Measurements from ENCODE around the gene ZNF536. TPM values are rescaled to one million over a fixed set of nuclear protein-coding genes. Genes with fewer than 3 reads are reported as not detected.

ZNF536 gene
- total and polyA plus RNA-seq, 12 donors: 2.3 to 10.8 (median 6.4) TPM

DNA sequence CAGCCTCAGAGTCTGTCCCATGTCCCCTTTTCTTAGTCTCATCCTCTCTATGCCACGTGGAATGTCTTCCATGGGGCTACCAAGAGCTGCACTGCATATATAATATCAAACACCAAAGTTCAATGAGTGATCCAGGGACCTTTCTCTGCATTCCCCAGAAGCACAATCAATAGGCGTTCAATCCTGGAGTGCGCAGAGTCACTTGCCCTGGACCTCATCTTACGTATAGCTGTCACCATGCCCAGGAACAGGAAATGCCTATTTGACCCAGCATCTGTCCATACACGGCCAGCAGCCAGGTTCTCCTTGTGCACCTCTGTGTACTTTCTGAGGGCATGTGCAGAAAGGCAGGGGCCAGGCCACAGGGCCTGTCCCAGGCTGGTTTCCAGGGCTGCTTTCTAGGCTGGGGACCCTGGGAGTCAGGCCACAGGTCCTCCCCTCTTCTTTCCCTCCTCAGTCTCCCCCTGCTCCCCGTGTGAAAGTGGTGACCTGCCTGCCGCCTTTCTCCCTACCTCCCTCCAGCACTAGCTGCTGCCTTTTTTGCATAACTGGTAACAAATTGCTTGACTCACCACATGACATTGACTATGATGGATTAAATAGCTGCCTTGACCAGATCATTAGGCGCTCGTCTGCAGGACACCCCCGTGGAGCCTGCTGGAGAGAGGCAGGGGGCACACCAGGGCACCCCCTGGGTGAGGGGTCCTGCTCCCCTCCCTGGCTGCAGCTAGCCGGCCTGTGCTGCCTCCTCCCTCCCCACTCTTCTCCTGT, 222.0 kb downstream of the ZNF536 start:
- intact Hi-C loops (cut with DNase I): no loop called here
- Histone ChIP-seq H3K4me1 (replicated peaks in 1 of 2) (no peaks in the 10 kb centered on the region), H3K36me3 (replicated peaks in 1 of 2) (no peaks in the 10 kb centered on the region), H3K27ac (no peak overlapping the region), H3K27me3 (no peaks in the 10 kb centered on the region), H3K9me3 (replicated peaks in 1 of 3) (no peaks in the 10 kb centered on the region), H3K4me3 (no peak overlapping the region)
- WGBS, 4 donors: 54 to 65% (median 59%) methylated on average over 8 to 11 of the region's 11 CpGs
- TF ChIP-seq, protein P1, sequence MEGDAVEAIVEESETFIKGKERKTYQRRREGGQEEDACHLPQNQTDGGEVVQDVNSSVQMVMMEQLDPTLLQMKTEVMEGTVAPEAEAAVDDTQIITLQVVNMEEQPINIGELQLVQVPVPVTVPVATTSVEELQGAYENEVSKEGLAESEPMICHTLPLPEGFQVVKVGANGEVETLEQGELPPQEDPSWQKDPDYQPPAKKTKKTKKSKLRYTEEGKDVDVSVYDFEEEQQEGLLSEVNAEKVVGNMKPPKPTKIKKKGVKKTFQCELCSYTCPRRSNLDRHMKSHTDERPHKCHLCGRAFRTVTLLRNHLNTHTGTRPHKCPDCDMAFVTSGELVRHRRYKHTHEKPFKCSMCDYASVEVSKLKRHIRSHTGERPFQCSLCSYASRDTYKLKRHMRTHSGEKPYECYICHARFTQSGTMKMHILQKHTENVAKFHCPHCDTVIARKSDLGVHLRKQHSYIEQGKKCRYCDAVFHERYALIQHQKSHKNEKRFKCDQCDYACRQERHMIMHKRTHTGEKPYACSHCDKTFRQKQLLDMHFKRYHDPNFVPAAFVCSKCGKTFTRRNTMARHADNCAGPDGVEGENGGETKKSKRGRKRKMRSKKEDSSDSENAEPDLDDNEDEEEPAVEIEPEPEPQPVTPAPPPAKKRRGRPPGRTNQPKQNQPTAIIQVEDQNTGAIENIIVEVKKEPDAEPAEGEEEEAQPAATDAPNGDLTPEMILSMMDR (IDR thresholded peaks at IDR 0.05): no peak
- no peak for TF ChIP-seq POLR2A (IDR thresholded peaks at IDR 0.05)
- no peak for DNase-seq

DNA sequence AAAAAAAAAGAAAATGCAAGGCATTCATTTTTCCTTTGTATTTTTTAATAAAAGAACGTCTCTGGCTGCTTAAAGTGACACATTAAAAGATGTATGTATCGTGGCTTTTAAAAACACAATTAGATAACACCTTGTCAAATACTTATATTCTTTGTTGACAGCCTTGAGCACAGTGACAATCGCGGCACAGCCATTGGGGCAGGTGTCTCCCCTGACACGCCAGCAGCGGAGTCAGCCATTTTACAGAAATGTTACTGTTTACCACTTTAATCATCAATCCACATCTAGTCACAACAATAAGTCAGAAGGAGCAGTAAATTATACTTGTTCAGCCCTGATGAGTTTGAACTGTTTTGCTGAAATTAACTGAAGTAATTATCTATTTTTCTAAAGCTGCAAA, 224.1 kb downstream of the ZNF536 start:
- Histone ChIP-seq H3K36me3 (replicated peaks in 1 of 2) (no peaks in the 10 kb centered on the region), H3K4me1 (replicated peaks in 1 of 2) (no peaks in the 10 kb centered on the region), H3K27me3 (no peaks in the 10 kb centered on the region), H3K9me3 (replicated peaks in 1 of 3) (no peaks in the 10 kb centered on the region), H3K27ac (no peak overlapping the region), H3K4me3 (no peak overlapping the region)
- 68 to 84% (median 81%) methylated on average over 6 of the region's 6 CpGs for WGBS, 4 donors
- TF ChIP-seq, protein P1 (IDR thresholded peaks at IDR 0.05): no peak
- no peak for TF ChIP-seq POLR2A (IDR thresholded peaks at IDR 0.05)
- DNase-seq: no peak
- intact Hi-C loops (cut with DNase I): no loop called here

DNA sequence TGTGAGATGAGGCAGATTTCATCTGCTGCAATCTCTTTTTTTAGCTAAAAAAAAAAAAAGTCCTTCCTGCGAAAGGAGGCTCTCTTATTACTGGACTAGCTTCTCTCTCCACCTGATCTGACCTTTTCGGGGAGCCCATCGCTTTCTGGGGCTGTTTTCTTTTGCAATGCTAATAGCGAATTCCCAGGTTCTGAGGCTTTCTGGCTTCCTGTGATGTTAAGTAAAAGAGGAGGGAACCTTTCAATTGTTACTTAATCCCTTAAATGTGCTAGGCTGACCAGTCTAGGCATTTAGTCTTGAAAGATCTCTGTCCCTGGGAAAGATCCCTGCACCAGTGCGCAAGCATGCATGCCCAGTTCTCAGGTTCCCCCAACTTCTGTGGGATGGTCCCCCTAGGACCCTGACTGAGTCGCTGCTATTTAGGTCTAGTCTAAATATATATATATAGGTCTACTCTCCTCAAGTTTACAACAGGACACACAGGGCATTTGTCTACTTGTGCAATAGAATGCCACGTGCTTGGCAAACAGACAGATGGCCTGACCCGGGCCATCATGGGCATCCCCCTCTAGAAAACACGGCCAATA, 224.7 kb downstream of the ZNF536 start:
- intact Hi-C loops (cut with DNase I): no loop called here
- WGBS, 4 donors: 58 to 64% (median 62%) methylated on average over 7 to 9 of the region's 9 CpGs
- Histone ChIP-seq H3K36me3 (replicated peaks in 1 of 2) (no peaks in the 10 kb centered on the region), H3K27ac (no peak overlapping the region), H3K4me3 (no peak overlapping the region), H3K4me1 (replicated peaks in 1 of 2) (no peaks in the 10 kb centered on the region), H3K27me3 (no peaks in the 10 kb centered on the region), H3K9me3 (replicated peaks in 1 of 3) (no peaks in the 10 kb centered on the region)
- no peak for TF ChIP-seq POLR2A (IDR thresholded peaks at IDR 0.05)
- TF ChIP-seq, protein P1 (IDR thresholded peaks at IDR 0.05): no peak
- no peak for DNase-seq

DNA sequence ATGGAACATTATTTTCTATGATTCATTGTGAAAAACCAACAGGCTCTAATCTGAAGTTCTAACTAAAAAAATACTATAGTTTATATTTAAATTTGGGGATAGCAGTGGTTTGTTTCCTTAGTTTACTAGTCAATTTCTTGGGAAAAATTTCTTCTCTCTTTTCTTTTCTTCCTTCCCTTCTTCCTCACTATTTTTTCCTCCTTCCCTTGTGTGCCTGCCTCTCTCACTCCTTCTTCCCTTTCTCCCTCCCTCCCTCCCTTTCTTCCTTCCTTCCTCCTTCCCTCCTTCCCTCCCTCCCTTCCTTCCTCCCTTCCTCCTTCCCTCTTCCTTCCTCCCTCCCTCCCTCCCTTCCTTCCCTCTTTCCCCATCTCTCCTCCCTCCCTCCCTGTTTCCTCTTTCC, 226.5 kb downstream of the ZNF536 start:
- DNase-seq: no peak
- Histone ChIP-seq H3K36me3 (replicated peaks in 1 of 2) (no peaks in the 10 kb centered on the region), H3K27me3 (no peaks in the 10 kb centered on the region), H3K27ac (no peak overlapping the region), H3K4me1 (replicated peaks in 1 of 2) (no peaks in the 10 kb centered on the region), H3K4me3 (no peak overlapping the region), H3K9me3 (replicated peaks in 1 of 3) (no peaks in the 10 kb centered on the region)
- TF ChIP-seq, protein P1 (IDR thresholded peaks at IDR 0.05): no peak
- TF ChIP-seq POLR2A (IDR thresholded peaks at IDR 0.05): no peak
- intact Hi-C loops (cut with DNase I): no loop called here
